GM23248 (cell line): ENCODE measurements around the gene DCAKD.

Source experiments
- EZH2 ChIP-seq: fragments of 200-600 bp; sonication (generic); IDR thresholded peaks from 2 replicates; pipeline ENCODE4 v1.6.1; 2018; ENCODE audit warnings: antibody characterized with exemption, mild to moderate bottlenecking; ENCODE audit not compliant: insufficient read depth, poor library complexity, severe bottlenecking
- EZH2phosphoT487 ChIP-seq: fragments of 200-600 bp; sonication (generic); IDR thresholded peaks from 2 replicates; pipeline ENCODE4 v1.6.1; 2018; ENCODE audit warnings: antibody characterized with exemption, moderate library complexity, mild to moderate bottlenecking, low read depth; ENCODE audit not compliant: insufficient read depth

- no peak for TF ChIP-seq EZH2phosphoT487
- no peak for TF ChIP-seq EZH2
Measured at GRCh38 chr17:44988044-44988942, 63.1 kb downstream of the DCAKD start.
